Measurements from ENCODE around the gene RAP1A. TPM values are rescaled to one million over a fixed set of nuclear protein-coding genes. Genes with fewer than 3 reads are reported as not detected.

RAP1A gene
- total and polyA plus RNA-seq, 3 experiments from 2014 or later, result 60.8 to 256 (median 252) TPM

DNA sequence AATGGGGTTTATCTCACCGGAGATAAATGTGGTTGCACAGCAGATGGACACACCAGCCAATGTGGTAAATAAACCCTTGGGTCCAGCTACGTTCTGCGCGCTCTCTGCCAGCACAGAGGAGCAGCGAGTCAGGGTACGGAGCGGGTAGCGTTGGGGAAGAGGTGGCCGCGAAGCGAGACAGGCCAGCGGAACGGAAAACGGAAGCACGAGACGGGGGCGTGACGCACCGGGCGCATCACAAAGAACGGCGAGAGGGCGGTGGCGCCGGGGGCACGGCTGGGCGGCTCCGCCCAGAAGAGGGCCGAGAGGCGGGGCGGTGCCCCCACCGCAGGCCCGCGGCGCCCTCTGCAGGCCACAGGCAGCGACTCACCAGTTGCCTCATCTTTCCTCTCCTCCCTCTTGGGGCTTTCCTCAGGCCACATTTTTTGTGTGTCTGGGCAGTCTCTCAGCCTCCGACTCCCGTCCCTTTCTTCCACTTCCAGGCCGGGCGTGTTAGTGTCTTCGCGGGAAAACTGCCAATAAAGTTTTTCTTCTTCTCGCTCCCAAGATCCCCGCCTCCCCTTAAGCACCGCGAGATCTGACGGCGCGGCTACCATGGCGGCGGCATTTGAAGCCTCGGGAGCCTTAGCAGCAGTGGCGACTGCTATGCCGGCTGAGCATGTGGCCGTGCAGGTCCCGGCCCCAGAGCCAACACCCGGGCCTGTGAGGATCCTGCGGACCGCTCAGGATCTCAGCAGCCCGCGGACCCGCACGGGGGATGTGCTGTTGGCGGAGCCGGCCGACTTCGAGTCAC, 135.9 kb downstream of the RAP1A start, which contains the start of gene DDX20:
Gene DDX20, plus strand, starts transcription at position 571 of the 793 bp plus-strand sequence. Its CDS starts 24 bp downstream, at position 595.
- Mint-ChIP-seq H3K4me1 (peaks cover 35 to 52% (median 41%) of the 10 kb centered on the region in 3 donors), H3K27me3 (peaks cover 0 to 1% of the 10 kb centered on the region in 2 donors), H3K4me3 (peak within 1 kb of the TSS; percentile 89 to 99 (median 95)), H3K27ac (peak within 1 kb of the TSS; percentile 97 to 99 (median 98)), H3K36me3 (peaks cover 0 to 36% (median 7%) of the 10 kb centered on the region in 3 donors), H3K9me3 (no peaks in the 10 kb centered on the region)
- Histone ChIP-seq H3K36me3 (ENCODE audit: insufficient read depth, low read length) (peaks cover 10% of the 10 kb centered on the region), H3K27ac (ENCODE audit: low read depth, low read length) (peak within 1 kb of the TSS; percentile 85), H3K4me3 (ENCODE audit: low read length) (peak within 1 kb of the TSS; percentile 86), H3K4me1 (ENCODE audit: insufficient read depth, low read length) (peaks cover 19% of the 10 kb centered on the region), H3K9me3 (ENCODE audit: low read length) (no peaks in the 10 kb centered on the region), H3K27me3 (ENCODE audit: insufficient read depth, low read length, poor library complexity, severe bottlenecking) (no peaks in the 10 kb centered on the region)
- CTCF ChIA-PET, result interaction anchor here (0.7 to 3.8 kb wide), 16 partner anchors 8 to 270 kb away, joined by 3 to 31 read pairs (median 3); partner anchors contain the start of gene INKA2
- POLR2A ChIA-PET, result interaction anchor here (0.6 to 2.4 kb wide), 8 partner anchors 16 to 540 kb away, joined by 3 to 15 read pairs (median 4); partner anchors contain the start of genes ATP5PB, INKA2 and WDR77
- peak; percentile 92 to 95 (median 95) for DNase-seq

DNA sequence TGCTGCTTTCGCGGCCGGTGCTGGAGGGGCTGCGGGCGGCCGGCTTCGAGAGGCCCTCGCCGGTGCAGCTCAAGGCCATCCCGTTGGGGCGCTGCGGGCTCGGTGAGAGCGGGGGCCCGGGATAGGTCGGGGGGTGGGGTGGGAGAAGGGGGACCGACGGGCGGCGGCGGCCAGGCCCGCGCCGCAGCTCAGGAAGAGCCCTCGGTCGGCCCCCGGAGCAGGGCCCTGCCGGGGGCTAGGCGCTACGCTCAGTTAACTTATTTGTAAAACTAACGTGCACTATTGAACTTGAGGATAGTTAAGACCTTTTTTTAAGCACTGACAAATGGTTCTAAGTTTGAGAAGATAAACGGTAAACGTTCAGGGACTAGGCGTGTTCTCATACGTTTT, 136.5 kb downstream of the RAP1A start:
- Mint-ChIP-seq H3K4me1 (peaks cover 35 to 52% (median 45%) of the 10 kb centered on the region in 3 donors), H3K36me3 (peaks cover 0 to 42% (median 7%) of the 10 kb centered on the region in 3 donors), H3K4me3 (peak overlapping the region; percentile 89 to 99 (median 95)), H3K27ac (peak overlapping the region; percentile 86 to 99 (median 97)), H3K9me3 (no peaks in the 10 kb centered on the region), H3K27me3 (peaks cover 0 to 1% of the 10 kb centered on the region in 2 donors)
- H3K36me3 ChIP-seq (ENCODE audit: insufficient read depth, low read length), result peaks cover 16% of the 10 kb centered on the region
- DNase-seq, result no peak
- no peaks in the 10 kb centered on the region for H3K27me3 ChIP-seq (ENCODE audit: insufficient read depth, low read length, poor library complexity, severe bottlenecking)
- peaks cover 19% of the 10 kb centered on the region for H3K4me1 ChIP-seq (ENCODE audit: insufficient read depth, low read length)
- peak overlapping the region; percentile 86 for H3K4me3 ChIP-seq (ENCODE audit: low read length)
- H3K9me3 ChIP-seq (ENCODE audit: low read length), result no peaks in the 10 kb centered on the region
- H3K27ac ChIP-seq (ENCODE audit: low read depth, low read length), result peak overlapping the region; percentile 85
- ChIA-PET POLR2A (interaction anchor here (0.6 to 2.4 kb wide), 3 partner anchors 17 to 307 kb away, joined by 4 to 15 read pairs (median 4); partner anchors contain the start of genes ATP5PB, INKA2 and WDR77), CTCF (interaction anchor here (0.7 to 3.8 kb wide), 7 partner anchors 9 to 316 kb away, joined by 3 to 31 read pairs (median 3); no protein-coding TSS in a partner anchor)

DNA sequence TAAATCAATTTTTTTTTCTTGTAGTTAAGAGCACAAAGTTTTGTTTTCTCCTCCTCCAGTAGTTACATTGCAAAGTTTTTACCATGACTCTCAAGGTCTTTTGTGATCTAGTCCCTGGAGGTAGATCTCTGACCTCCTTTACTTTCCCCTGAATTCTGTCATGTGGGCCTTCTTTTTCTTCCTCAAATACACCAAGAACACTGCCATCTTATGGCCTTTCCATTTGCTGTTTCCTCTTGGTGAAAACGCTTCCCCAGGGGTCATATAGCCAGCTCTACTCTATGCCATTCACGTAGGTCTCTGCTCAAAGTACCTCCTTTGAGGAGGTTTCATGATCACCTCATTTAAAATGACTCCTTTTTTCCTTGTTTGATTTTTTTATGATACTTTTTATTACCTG, 138.8 kb downstream of the RAP1A start:
- no peaks in the 10 kb centered on the region for H3K9me3 Mint-ChIP-seq
- no peaks in the 10 kb centered on the region for H3K27me3 ChIP-seq (ENCODE audit: insufficient read depth, low read length, poor library complexity, severe bottlenecking)
- CTCF ChIA-PET, result no interaction called here
- H3K4me1 ChIP-seq (ENCODE audit: insufficient read depth, low read length), result peaks cover 19% of the 10 kb centered on the region
- H3K4me3 Mint-ChIP-seq, result peak overlapping the region in 5 of 7 donors; percentile 17 to 94 (median 57)
- H3K27me3 Mint-ChIP-seq, result peaks cover 0 to 1% of the 10 kb centered on the region in 2 donors
- peak overlapping the region; percentile 4 to 84 (median 58) for H3K27ac Mint-ChIP-seq
- peaks cover 35% of the 10 kb centered on the region for H3K36me3 ChIP-seq (ENCODE audit: insufficient read depth, low read length)
- H3K9me3 ChIP-seq (ENCODE audit: low read length), result no peaks in the 10 kb centered on the region
- DNase-seq, result no peak
- peaks cover 0 to 62% (median 13%) of the 10 kb centered on the region in 3 donors for H3K36me3 Mint-ChIP-seq
- H3K27ac ChIP-seq (ENCODE audit: low read depth, low read length), result no peak overlapping the region
- peaks cover 35 to 52% (median 45%) of the 10 kb centered on the region in 3 donors for H3K4me1 Mint-ChIP-seq
- POLR2A ChIA-PET, result no interaction called here
- H3K4me3 ChIP-seq (ENCODE audit: low read length), result no peak overlapping the region

DNA sequence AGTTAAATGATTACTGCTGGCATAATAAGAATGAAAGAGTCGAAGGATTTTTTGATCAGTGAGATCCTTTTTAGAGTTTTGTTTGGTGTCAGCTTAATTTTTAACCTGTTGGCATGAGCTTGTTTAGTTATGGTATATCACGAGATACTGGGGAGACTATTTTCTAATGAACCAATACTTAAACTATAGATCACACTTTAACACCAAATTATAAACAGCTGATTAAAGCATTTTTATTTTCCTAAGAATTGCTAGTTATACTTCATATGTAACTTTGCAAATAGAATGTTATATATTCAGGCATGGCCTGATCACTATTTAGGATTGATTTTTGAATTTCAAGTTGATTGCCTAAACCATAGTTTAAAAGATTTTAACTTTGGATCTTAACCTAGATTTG, 142.1 kb downstream of the RAP1A start:
- Histone ChIP-seq H3K4me1 (ENCODE audit: insufficient read depth, low read length) (peaks cover 9% of the 10 kb centered on the region), H3K4me3 (ENCODE audit: low read length) (no peak overlapping the region), H3K27ac (ENCODE audit: low read depth, low read length) (no peak overlapping the region), H3K9me3 (ENCODE audit: low read length) (no peaks in the 10 kb centered on the region), H3K36me3 (ENCODE audit: insufficient read depth, low read length) (peaks cover 52% of the 10 kb centered on the region), H3K27me3 (ENCODE audit: insufficient read depth, low read length, poor library complexity, severe bottlenecking) (no peaks in the 10 kb centered on the region)
- ChIA-PET POLR2A (no interaction called here), CTCF (no interaction called here)
- DNase-seq, result no peak
- Mint-ChIP-seq H3K27me3 (no peaks in the 10 kb centered on the region), H3K27ac (peak overlapping the region in 1 of 8 donors; percentile 71), H3K9me3 (no peaks in the 10 kb centered on the region), H3K4me1 (peaks cover 18 to 32% (median 24%) of the 10 kb centered on the region in 3 donors), H3K36me3 (peaks cover 0 to 78% (median 28%) of the 10 kb centered on the region in 3 donors), H3K4me3 (no peak overlapping the region)

DNA sequence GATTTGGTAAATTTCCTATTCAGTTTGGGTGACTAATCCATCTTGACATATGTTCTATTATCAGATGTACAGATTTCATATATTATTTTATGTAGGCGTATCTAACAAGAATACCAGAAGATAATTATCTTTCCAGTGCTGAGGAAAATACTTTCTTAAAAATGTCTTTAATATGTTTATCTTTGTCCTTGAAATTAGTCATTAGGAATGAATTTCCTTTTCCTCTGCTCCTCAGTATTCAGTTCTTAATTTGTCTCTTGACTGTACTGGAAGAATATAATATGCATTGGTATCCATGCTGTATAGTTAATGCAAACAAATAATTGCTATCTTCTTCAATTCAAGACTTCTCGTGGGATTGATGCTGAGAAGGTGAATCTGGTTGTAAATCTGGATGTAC, 142.7 kb downstream of the RAP1A start:
- peaks cover 3% of the 10 kb centered on the region for H3K4me1 ChIP-seq (ENCODE audit: insufficient read depth, low read length)
- H3K27me3 Mint-ChIP-seq, result no peaks in the 10 kb centered on the region
- no peaks in the 10 kb centered on the region for H3K27me3 ChIP-seq (ENCODE audit: insufficient read depth, low read length, poor library complexity, severe bottlenecking)
- no peak overlapping the region for H3K4me3 Mint-ChIP-seq
- peaks cover 0 to 79% (median 30%) of the 10 kb centered on the region in 3 donors for H3K36me3 Mint-ChIP-seq
- no peak for DNase-seq
- peaks cover 54% of the 10 kb centered on the region for H3K36me3 ChIP-seq (ENCODE audit: insufficient read depth, low read length)
- CTCF ChIA-PET, result no interaction called here
- no peak overlapping the region for H3K4me3 ChIP-seq (ENCODE audit: low read length)
- no peaks in the 10 kb centered on the region for H3K9me3 ChIP-seq (ENCODE audit: low read length)
- H3K4me1 Mint-ChIP-seq, result peaks cover 11 to 26% (median 18%) of the 10 kb centered on the region in 3 donors
- peak overlapping the region in 3 of 8 donors; percentile 24 to 37 (median 24) for H3K27ac Mint-ChIP-seq
- POLR2A ChIA-PET, result no interaction called here
- no peaks in the 10 kb centered on the region for H3K9me3 Mint-ChIP-seq
- H3K27ac ChIP-seq (ENCODE audit: low read depth, low read length), result no peak overlapping the region

Other genes starting within 250 kb of the RAP1A start
- 1 to 10 TPM in 1 of 2 experiments, under 1 TPM in 1; 0.69 to 1.4 TPM for gene OVGP1, start 192.1 kb upstream of the RAP1A start, total RNA-seq
- gene OVGP1, start 192.1 kb upstream of the RAP1A start, polyA plus RNA-seq, result 0.63 TPM
- gene WDR77, start 170.5 kb upstream of the RAP1A start, total RNA-seq, result 10 to 100 TPM; 73.2 to 74.7 TPM
- gene WDR77, start 170.5 kb upstream of the RAP1A start, polyA plus RNA-seq, result 42.2 TPM
- gene ATP5PB, start 170.3 kb upstream of the RAP1A start, total RNA-seq, result 100 to 1,000 TPM; 351 to 360 TPM
- gene ATP5PB, start 170.3 kb upstream of the RAP1A start, polyA plus RNA-seq, result 455 TPM
- gene C1orf162, start 145.8 kb upstream of the RAP1A start, total RNA-seq, result 1 to 10 TPM; 3.9 to 4.9 TPM
- 90.1 TPM for gene C1orf162, start 145.8 kb upstream of the RAP1A start, polyA plus RNA-seq
- gene ADORA3, start 116.2 kb upstream of the RAP1A start, total RNA-seq, result under 1 TPM; 0.39 to 0.51 TPM
- not detected for gene ADORA3, start 116.2 kb upstream of the RAP1A start, polyA plus RNA-seq
- gene TMIGD3, start 116.2 kb upstream of the RAP1A start, total RNA-seq, result under 1 TPM in 1 of 2 experiments, not detected in 1; 0.26 TPM
- not detected for gene TMIGD3, start 116.2 kb upstream of the RAP1A start, polyA plus RNA-seq
- gene INKA2, start 119.6 kb downstream of the RAP1A start, total RNA-seq, result 1 to 10 TPM; 1.8 to 3.8 TPM
- not detected for gene INKA2, start 119.6 kb downstream of the RAP1A start, polyA plus RNA-seq
- gene DDX20, start 136.1 kb downstream of the RAP1A start, total RNA-seq, result 10 to 100 TPM; 21.8 to 22.7 TPM
- 9.8 TPM for gene DDX20, start 136.1 kb downstream of the RAP1A start, polyA plus RNA-seq